ENCODE results near the gene RPGRIP1.

GRCh38 chr14:21251215-21251614 lies 28.7 kb upstream of the RPGRIP1 start:
- TF ChIP-seq CTCF (IDR thresholded peaks at IDR 0.05) (no peak), EZH2 (IDR thresholded peaks at IDR 0.05; ENCODE audit: borderline replicate concordance, insufficient read depth, low read depth, low read length, poor library complexity, severe bottlenecking) (no peak)
